A549 treated with ZK216348 at 1 μM for 4 hours (cell line): ENCODE measurements around the gene SYDE2. TPM values are rescaled to one million over a fixed set of nuclear protein-coding genes. Genes with fewer than 3 reads are reported as not detected.

ENCODE experiments used
- total RNA-seq: library from RNA; stranded (reverse); fragments of 200-300 nt; extraction: Qiagen RNA extraction; gene quantifications from 5 replicates; pipeline ENCODE4 v1.2.3, GENCODE V29; 2022; ENCODE audit warnings: low read depth

The SYDE2 gene
- total RNA-seq = 0.51 to 1.5 TPM (median 1.1 TPM) in 5 replicates

GRCh38 chr1:85200463-85201339 is at the start of gene SYDE2:
SYDE2 (minus strand) TSS chr1:85201016; CDS start chr1:85200996, 20 bp downstream.

Other genes starting within 250 kb of the SYDE2 start
- 1.7 to 2.4 TPM (median 2.2 TPM) in 5 replicates for gene MCOLN2, start 203.9 kb downstream of the SYDE2 start, total RNA-seq
- gene MCOLN3, start 152.5 kb downstream of the SYDE2 start, total RNA-seq = 2.4 to 3.9 TPM (median 3.5 TPM) in 5 replicates
- 15.8 to 21.7 TPM (median 21.4 TPM) in 5 replicates for gene C1orf52, start 58.6 kb upstream of the SYDE2 start, total RNA-seq
- gene BCL10, start 75.6 kb upstream of the SYDE2 start, total RNA-seq = 12.6 to 23.6 TPM (median 13.8 TPM) in 5 replicates